ENCODE data around the gene KRTAP5-5. TPM values are rescaled to one million over a fixed set of nuclear protein-coding genes. Genes with fewer than 3 reads are reported as not detected.
"Not testable (repeated sequence)": the region's sequence is repeated elsewhere in the genome, so short reads cannot be mapped to it uniquely, and the experiment has no call there.

Gene KRTAP5-5
- polyA plus RNA-seq, 4 donors, result 0.13 TPM; not detected in 3

DNA sequence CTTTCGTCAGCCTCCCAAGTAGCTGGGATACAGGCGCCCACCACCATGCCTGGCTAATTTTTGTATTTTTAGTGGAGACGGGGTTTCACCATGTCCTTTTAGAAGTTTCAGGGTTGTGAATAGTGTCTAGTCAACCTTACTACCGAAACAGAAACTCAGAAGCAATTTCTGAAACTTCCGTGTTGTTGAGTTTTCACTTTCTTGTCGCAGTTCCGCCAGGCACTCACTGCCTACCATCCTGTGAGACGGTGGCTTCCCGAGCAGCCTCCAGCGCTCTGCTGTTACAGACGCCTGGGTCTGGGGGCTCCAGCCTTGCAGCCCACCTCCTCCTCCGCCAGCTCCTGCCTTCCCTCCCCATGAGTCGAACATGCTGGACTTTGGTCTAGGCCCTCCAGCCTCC is 23.7 kb upstream of the KRTAP5-5 start:
- DNase-seq (ENCODE audit: low read depth in 4 of 4, low spot score in 2 of 4), result not testable (repeated sequence)

DNA sequence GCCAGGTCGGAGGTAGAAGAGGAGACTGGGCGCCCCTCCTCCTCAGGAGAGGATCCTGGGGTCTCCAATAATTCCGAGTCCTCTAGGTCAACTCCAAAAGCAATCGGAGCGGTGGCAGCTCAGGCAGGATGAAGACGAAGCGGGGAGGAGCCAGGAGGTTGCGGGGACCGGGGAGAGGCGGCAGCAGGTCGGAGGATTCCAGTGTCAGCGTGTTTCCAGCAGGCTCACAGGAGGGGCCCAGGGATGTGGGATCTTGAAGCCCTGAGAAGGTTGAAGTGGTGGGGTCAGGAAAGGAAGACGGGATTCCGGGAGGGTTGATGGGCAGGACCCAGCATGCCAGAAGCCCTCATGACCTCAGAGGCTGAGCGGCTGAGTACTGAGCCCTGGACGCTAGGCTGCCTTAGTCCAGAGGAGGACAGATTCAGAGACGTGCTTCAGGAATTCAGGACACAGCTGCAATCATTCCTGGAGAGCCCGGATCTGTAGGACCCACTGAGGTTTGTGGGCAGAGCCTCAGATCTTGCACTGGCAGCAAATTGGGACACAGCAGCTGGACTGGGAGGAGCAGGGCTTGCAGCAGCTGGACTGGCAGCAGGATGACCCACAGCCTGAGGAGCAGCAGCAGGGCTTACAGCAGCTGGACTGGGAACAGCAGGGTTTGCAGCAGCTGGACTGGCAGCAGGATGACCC is 22.3 kb upstream of the KRTAP5-5 start:
- not testable (repeated sequence) for DNase-seq (ENCODE audit: low read depth in 4 of 4, low spot score in 2 of 4)

GRCh38 chr11:1607901-1608300 is 21.7 kb upstream of the KRTAP5-5 start:
- not testable (repeated sequence) for DNase-seq (ENCODE audit: low read depth in 4 of 4, low spot score in 2 of 4)

- no peak for DNase-seq (ENCODE audit: low read depth in 4 of 4, low spot score in 2 of 4)
These were observed 21.2 kb upstream of the KRTAP5-5 start, which contains the start of gene KRTAP5-3 for GRCh38 chr11:1608363-1608762. KRTAP5-3 (minus strand) TSS chr11:1608463; CDS start chr11:1608385, 78 bp downstream.

- no peak for DNase-seq (ENCODE audit: low read depth in 4 of 4, low spot score in 2 of 4)
These were observed 11.3 kb upstream of the KRTAP5-5 start for GRCh38 chr11:1618231-1618630.

GRCh38 chr11:1619449-1619848 is 10.1 kb upstream of the KRTAP5-5 start:
- no peak for DNase-seq (ENCODE audit: low read depth in 4 of 4, low spot score in 2 of 4)

DNA sequence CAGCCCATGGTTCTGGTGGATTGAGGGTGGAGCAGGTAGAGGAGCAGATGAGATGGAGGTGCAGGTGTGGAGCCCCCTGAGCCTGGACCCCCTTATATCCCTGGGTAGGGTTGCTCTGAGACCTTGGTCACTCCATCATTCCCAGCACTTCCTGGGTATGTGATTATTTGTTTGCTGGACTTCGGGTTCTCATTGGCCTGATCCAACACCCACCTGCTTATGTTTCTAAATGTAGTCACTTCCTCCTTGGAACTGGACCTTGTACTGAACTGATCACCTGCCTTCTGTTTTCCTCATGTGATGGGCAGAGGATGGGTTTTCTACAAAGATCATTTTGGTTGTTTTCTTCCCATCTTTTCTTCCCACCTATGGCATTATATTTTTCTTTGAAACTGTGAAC is 7.5 kb upstream of the KRTAP5-5 start, which contains the start of gene KRTAP5-4:
KRTAP5-4 (minus strand) TSS at position 53 of the 400 bp plus-strand sequence; CDS start at position 8, 45 bp downstream.
- no peak for DNase-seq (ENCODE audit: low read depth in 4 of 4, low spot score in 2 of 4)

GRCh38 chr11:1623716-1624115 is 5.9 kb upstream of the KRTAP5-5 start:
- no peak for DNase-seq (ENCODE audit: low read depth in 4 of 4, low spot score in 2 of 4)

DNA sequence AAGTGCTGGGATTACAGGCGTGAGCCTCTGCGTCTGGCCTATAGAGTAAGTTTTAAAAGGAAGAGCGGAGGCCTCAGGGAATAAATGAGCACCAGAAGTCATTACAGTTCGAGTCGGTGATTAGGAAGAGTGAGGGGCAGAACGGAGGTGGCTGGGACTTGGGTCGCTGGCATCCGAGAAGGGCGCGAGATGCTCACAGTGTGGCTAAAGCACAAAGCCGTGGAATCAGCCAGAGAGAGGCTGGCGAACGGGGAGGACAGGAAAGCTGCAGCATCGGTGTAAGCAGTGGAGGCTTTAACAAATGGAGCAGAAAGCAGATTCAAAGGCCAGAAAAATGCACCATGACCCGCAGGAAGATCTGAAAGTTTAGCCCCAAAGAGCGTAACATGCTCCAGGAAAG is 5.0 kb upstream of the KRTAP5-5 start:
- no peak for DNase-seq (ENCODE audit: low read depth in 4 of 4, low spot score in 2 of 4)

- no peak for DNase-seq (ENCODE audit: low read depth in 4 of 4, low spot score in 2 of 4)
These were observed 4.0 kb upstream of the KRTAP5-5 start for GRCh38 chr11:1625541-1625940.

DNA sequence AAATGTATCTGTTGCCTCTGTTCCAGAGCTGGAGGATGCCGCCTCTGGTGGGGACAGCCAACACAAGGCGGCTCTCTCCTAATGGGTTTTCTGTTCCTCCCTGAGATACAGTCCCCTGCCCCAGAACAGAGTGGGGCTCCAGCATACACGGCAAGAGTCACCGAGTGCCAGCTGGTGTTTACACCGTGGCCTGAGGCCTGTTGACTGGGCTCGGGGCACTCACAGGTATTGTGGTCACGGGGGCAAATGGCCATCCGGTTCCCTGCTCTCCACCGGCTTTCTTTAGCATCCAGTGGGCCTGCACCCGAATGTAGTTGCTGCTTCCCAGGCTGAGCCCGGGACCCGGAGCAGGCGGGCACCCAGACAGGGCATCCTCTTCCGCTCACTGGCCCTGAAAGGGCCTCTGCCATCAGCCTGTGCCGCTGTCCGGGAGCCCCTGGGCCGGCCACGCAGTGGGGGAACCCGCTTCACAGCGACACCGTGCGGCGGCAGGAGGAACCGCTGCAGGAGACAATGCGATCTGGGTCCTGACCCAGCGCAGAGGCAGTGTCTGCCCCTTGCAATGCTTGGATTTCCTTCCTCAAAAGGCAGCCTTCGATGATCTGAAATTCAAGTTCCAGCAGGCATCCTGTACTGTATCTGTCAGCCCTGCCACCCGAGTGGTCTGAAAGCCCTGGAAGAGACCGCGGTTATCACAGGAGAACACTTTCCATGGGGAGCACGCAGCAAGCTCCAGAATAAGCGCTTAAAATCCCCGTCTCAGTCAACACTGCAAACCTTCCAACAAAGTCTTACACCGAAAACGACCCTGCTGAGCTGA is 859 bp upstream of the KRTAP5-5 start:
- DNase-seq (ENCODE audit: low read depth in 4 of 4, low spot score in 2 of 4), result peak in 1 of 4 donors; percentile 40

- no peak for DNase-seq (ENCODE audit: low read depth in 4 of 4, low spot score in 2 of 4)
These were observed 696 bp downstream of the KRTAP5-5 start for GRCh38 chr11:1630271-1630670.

GRCh38 chr11:1631066-1631568 is 1.5 kb downstream of the KRTAP5-5 start:
- no peak for DNase-seq (ENCODE audit: low read depth in 4 of 4, low spot score in 2 of 4)

DNA sequence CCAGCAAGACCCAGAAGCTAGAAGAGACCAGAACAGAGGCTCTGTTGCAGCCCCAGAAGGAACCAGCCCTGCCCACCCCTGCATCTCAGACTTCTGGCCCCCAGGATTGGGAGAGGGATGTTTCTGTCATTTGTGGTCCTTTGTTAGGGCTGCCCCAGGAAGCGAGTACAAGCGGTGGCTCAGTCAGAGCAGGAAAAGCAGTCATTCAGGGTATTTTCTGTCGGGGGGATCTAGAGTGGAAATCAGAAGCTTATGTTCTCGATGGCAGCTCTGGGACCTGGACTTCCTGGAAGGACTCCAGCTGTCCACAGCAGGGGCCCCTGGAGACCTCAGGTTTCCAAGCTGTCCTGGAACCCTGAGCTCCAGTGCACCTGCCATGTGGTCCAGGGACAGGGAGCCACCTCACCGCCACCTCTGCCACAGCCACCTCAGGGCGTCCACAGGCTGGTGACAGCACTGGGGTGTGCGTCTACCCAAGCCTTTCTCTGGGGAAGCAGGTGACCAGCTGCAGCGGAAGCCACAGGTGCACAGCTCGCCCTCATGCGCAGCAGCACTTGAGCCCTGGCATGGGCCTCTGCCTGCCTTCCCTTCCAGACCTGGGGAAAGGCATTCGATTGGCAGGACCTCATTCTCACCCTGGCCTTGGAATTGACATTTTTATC is 2.6 kb downstream of the KRTAP5-5 start:
- no peak for DNase-seq (ENCODE audit: low read depth in 4 of 4, low spot score in 2 of 4)

DNA sequence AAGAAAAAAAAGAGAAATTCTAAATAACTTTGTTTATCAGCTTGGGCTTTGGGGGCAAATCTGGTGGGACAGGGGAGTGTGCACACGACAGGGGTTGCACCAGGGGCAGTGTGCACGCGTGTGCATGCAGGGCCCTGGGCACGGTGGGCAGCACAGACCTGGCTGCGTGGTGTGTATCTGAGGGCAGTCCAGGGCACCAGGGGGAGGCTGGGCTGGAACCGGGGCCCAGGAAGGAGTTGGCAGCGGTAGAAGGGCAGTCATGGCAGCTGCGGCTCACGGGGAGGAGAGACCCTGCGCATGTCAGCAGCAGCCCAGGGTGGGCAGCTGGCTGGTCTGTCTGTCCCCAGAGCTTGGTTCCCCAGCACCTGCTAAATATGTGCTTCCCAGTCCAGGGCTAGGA is 4.3 kb downstream of the KRTAP5-5 start:
- DNase-seq (ENCODE audit: low read depth in 4 of 4, low spot score in 2 of 4), result no peak

DNA sequence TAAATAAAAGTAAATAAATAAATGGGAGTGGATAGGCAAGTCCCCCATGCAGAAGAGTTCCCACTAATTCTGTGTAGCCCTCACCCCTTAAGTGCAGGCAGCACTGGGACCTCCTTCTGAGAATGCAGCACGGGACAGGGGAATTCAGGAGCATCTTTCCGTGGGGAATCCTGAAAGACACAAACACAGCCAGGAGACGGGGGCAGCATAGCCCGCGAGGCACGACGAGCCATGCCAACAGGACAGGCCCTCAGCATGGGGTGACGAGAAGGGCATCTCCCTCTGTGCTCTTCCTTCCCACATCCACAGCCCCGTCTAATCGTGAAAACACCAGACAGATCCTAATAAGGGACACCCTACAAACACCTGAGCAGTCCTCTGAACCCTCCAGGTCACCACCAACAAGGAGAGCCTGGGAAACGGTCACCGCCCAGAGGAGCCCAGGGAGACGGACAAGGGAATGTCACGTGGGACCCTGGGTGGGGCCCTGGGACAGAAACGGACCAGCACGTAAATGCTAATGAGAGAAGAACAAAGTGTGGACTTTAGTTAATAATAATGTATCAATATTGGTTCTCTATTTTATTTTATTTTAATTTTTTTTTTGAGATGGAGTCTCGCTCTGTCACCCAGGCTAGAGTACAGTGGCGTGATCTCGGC is 6.8 kb downstream of the KRTAP5-5 start:
- DNase-seq (ENCODE audit: low read depth in 4 of 4, low spot score in 2 of 4), result no peak

- no peak for DNase-seq (ENCODE audit: low read depth in 4 of 4, low spot score in 2 of 4)
These were observed 8.1 kb downstream of the KRTAP5-5 start for GRCh38 chr11:1637628-1638027.

- no peak for DNase-seq (ENCODE audit: low read depth in 4 of 4, low spot score in 2 of 4)
These were observed 8.8 kb downstream of the KRTAP5-5 start for GRCh38 chr11:1638344-1638743.

DNA sequence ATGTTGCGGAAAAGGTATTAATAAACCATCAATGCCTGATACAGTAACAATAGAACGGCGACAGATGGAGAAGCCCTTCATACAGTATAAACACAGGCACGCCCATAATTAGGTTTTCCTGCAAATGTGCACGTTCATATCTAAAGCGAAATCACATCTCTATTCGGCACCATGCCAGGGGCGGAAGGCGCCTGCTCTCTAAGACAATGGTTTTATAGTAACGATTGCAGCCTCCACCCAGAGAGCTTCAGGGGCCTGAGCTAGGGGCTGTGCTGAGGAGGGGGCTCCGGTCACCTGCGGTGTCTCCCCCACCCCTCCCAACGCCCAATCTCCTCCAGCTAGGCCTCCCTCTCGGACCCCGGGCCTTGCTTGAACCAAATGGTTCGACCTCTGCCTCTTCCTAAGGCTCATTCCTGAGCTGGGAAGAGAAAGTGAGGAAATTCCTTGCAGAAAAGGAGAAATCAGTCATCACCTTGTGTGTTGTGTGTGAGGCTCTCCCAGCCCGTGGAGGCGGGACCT is 9.6 kb downstream of the KRTAP5-5 start:
- no peak for DNase-seq (ENCODE audit: low read depth in 4 of 4, low spot score in 2 of 4)

DNA sequence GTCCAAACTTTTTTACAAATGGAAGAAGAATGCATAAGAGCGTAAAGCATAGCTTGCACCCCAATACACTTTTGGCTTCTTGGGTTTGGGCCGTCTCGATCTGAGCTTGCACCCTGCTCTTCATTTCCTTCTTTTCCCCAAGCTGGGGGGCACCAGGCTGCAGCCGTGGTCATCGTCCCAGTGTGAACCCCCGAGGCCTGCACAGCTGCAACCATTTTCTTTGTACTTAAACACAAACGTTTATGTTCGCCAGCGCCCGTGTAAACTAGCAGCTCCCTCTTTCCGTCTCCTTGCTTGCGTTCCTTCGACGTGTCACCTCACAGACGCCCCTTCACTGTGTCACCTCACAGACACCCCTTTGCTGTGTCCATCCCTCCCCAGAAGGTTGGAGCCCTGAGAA is 10.1 kb downstream of the KRTAP5-5 start:
- no peak for DNase-seq (ENCODE audit: low read depth in 4 of 4, low spot score in 2 of 4)

Measured in left renal cortex interstitium (tissue), 4 donors.